A204.1 (cell line): ENCODE results near the gene SHROOM2.
"Not testable (repeated sequence)": the region's sequence is repeated elsewhere in the genome, so short reads cannot be mapped to it uniquely, and the experiment has no call there.

Experiments
- FAIRE-seq: peaks from 2 replicates; lab custom pipeline; 2012; peaks lifted over from hg19 to GRCh38; lab: Jason Lieb, UNC

The SHROOM2 gene

DNA sequence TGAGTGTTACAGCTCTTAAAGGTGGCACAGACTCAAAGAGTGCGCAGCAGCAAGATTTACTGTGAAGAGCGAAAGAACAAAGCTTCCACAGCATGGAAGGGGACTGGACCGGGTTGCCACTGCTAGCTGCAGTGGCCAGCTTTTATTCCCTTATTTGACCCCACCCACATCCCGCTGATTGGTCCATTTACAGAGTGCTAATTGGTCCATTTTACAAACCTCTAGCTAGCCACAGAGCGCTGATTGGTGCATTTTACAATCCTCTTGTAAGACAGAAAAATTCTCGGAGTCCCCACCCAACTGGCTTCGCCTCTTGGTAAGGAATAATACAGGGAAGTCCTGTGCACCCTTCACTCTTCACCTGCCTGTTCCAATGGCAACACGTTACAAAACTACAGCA, 1.9 kb upstream of the SHROOM2 start:
- no peak for FAIRE-seq

GRCh38 chrX:9785254-9785943, 830 bp upstream of the SHROOM2 start:
- FAIRE-seq: no peak

DNA sequence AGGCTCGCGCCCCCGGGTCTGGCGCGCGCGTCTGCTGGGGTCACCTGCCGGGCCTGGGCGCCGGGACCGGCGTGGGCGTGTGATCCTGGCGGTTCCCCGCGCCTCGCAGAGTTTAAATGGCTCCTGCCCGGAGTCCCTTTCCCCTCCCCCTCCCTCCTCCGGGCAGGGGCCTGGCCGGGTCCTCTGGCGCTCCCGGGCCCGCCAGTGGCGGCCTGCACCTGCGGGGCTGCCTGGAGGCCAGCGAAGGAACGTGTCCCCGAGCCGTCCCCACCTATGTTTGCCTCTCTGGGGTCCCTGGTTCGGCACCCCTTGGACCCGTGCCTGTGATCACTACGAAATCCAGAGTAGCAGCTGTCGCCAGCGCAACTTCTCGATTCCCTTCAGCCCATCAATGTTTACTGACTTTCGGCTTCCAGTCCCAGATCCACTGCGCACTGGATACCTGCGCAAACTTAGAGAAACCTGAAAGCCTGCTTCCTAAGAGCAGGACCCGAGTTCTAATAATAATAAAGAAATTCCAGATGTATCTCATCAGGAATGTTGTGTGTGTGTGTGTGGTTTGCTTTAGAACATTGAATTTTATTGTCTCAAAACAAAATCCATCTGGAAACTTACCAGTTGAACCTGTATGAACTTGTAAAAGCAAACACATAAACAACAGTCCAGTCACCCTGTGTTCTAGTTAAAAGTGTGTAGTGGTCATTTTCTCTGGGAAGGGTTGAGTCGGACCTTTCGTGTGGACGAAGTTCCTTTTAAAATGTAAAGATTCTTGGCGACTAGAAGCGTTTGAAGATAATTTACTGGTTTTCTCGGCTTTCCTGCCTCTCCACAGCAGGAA, 788 bp downstream of the SHROOM2 start:
- no peak for FAIRE-seq

DNA sequence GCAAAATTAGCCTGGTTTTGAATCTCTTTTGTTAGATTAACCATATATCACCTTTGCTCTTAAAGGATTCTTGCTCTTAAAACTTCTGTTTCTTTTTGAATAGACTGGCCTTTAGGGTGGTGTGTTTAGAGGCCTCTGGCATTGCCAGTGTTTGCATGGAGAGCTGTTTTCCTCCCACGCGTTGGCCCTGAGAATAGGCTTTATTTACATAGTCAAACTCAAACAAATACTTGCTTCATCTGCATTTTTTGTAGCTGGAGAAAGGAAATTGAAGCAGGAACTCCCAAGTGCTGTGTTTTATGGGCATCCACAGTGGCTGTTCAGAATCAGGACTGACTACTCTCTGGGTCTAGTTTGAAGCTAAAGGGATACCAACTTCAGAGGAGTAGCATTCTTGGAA, 2.7 kb downstream of the SHROOM2 start:
- FAIRE-seq: no peak

DNA sequence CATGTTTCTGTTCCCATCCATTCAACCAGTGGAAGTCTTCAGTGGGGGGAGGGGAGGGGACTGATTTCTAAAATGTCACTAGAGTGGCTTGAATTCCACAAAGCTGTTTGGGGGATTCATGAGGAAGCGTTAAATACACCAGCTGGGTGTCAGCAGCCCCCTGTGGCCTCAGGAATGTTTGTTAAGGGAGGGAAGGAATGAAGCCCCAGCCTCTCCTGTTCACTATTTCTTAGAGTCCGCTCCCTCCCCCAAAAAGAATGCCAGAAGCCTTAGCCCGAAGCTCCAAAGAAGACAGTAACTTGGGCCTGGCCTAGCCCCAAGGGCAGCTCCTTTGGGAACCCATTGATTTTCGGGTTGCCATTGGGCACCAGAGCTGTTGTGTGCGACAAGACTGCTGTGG, 3.3 kb downstream of the SHROOM2 start:
- no peak for FAIRE-seq

GRCh38 chrX:9790866-9791265, 4.6 kb downstream of the SHROOM2 start:
- no peak for FAIRE-seq

DNA sequence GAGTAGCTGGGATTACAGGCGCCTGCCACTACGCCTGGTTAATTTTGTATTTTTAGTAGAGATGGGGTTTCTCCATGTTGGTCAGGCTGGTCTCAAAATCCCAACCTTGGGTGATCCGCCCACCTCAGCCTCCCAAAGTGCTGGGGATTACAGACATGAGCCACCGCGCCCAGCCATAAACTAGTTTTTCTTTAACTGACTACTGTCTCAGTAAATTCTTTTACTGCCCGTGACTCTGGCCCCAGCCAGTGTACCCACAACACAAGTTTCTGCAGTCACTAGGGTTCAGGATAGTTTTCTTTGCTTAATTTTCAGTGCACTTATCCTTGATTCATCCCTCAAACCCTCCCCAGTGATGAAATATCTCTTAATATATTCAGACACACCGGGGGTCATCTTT, 8.3 kb downstream of the SHROOM2 start:
- FAIRE-seq: no peak

- FAIRE-seq: no peak
These were observed 11.4 kb downstream of the SHROOM2 start for GRCh38 chrX:9797384-9798360.

DNA sequence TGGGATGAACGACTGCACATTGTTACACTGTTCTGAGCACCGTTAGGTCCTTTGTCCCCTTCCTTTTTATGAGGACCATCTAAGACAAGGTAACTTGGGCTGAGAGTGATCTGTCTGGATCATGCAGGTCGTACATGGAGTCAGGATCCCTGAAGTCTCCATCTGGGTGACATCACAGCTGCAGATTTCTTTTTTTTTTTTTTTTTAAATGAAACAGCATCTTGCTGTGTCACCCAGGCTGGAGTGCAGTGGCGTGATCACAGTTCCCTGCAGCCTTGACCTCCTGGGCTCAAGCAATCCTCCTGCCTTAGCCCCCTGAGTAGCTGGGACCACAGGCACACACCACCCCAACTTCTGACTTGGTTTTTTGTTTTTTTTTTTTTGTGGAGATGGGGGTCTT, 16.5 kb downstream of the SHROOM2 start:
- FAIRE-seq: no peak

DNA sequence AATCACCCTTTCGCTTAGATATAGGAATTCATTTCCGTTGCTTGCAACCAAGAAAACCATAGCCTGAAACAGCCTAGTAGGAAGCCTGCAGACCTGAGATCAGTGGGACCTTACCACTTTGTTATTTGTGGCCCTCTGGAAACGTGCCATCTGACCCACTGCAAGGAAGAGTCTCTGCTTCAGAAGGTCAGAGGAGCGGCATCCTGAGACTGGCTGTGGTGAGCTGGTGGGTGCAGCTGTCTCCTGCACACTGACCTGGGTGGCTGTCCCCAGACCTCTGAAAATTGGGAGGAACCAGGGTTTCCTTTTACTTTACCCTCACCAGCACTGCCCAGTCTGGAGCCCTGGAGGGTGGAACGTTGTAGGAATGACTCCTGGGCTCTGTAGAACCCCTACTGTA, 18.2 kb downstream of the SHROOM2 start:
- FAIRE-seq: no peak

DNA sequence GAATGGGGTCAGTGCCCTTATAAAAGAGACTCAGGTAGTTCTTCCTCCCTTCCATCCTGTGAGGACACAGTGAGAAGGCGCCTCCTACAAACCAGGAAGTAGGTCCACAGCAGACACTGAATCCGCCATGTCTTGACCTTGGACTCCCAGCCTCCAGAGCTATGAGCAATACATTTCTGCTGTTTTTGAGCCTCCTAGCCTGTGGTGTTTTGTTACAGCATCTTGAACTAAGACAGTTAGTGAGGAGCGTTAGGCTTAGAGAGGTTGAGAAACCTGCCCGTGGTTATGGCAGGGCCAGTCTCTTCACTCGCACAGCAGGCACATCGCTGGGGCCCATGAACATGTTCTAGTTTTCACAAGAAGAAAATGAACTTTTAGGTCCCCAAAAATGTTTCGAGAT, 19.7 kb downstream of the SHROOM2 start:
- FAIRE-seq: no peak

GRCh38 chrX:9807355-9808182, 21.3 kb downstream of the SHROOM2 start:
- no peak for FAIRE-seq

GRCh38 chrX:9809876-9810275, 23.6 kb downstream of the SHROOM2 start:
- FAIRE-seq: not testable (repeated sequence)

GRCh38 chrX:9811086-9811485, 24.9 kb downstream of the SHROOM2 start:
- FAIRE-seq: not testable (repeated sequence)

DNA sequence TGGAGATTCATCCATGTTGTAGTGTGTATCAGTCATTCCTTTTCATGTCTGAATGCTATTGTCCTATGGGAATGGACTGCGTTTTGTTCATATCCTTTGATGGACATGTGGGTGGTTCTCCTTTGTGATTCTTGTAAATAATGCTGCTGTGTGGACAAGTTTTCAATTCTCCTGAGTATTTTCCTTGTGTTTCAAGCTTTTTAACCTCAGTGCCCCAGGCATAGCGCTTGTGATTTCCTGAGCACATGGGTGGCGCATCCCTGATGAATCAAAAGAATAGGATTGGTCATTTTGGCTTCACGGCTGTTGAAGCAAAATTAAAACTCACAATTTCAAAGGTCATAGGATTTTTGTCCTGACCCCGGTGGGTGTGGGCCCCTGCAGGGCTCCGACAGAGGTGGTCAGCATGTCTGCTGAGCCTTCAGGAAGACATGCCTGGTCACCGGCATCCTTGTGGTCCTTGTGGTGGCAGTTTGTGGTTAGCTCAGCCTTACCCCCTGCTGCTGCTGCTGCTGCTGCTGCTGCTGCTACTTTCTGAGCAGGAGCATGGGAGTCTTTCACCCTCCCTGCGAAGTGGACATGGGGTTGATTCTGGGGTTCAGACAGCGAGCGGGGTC, 30.0 kb downstream of the SHROOM2 start:
- FAIRE-seq: no peak

GRCh38 chrX:9821572-9821971, 35.3 kb downstream of the SHROOM2 start:
- no peak for FAIRE-seq

- no peak for FAIRE-seq
These were observed 38.3 kb downstream of the SHROOM2 start for GRCh38 chrX:9824554-9824953.

- no peak for FAIRE-seq
These were observed 39.0 kb downstream of the SHROOM2 start for GRCh38 chrX:9825129-9825790.

DNA sequence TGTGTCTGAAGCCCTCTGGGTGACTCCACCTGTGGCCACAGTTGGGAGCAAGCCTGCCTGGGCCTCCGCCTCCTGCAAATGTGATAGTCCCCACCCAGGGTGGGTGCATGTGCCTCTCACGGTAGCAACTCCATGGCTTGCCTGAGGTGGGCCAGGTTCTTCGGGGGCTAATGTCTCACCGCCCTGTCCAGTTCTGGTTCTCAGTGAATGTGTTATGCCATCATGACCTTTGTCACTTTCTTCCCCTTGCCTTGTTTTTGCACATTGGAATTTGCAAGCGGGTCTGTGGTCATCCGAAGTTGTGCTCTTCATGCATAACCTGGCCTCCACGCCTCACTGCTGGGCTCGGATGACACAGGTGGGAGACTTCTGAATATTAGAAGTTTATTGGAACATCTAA, 39.7 kb downstream of the SHROOM2 start:
- FAIRE-seq: no peak
